ENCODE data around the gene ABHD8.

The ABHD8 gene

DNA sequence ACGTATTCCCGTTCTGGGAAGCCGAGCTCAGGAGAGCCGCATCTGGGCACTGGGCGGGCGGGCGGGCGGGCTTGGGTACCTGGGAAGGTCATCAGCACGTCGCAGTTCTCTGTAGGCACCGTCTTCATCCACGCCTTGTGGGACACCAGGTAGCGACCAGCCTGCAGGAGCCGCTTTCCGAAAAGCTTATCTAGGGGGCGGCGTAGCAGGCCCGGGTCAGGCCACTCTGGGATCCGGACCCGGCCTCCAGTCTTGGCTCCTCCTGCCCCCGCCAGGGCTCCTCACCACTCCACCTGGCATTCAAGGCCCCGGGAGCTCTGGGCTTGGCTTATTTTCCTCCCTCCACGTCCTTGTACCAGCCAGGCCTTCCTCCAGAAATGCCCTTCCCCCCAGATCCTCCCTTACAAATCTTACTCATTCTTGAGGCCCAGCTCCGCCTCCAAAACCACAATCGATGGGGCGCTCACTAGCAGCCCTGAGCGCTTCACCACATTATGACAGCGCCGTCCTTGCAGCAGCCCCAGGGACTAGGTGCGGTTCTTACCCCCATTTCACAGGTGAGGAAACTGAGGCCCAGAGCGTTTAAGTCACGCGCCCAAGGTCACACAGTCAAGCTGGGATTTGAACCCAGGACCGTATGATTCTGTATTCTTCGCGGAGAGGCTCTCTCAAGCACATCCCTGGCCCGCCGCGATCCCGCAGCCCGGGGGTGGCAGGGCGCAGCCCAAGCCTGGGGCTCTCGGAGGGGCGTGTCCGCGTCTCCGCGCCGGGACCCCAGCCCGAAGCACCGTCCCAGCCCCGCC is 30.6 kb upstream of the ABHD8 start:
- DNase-seq (ENCODE audit: low read depth) = no peak

DNA sequence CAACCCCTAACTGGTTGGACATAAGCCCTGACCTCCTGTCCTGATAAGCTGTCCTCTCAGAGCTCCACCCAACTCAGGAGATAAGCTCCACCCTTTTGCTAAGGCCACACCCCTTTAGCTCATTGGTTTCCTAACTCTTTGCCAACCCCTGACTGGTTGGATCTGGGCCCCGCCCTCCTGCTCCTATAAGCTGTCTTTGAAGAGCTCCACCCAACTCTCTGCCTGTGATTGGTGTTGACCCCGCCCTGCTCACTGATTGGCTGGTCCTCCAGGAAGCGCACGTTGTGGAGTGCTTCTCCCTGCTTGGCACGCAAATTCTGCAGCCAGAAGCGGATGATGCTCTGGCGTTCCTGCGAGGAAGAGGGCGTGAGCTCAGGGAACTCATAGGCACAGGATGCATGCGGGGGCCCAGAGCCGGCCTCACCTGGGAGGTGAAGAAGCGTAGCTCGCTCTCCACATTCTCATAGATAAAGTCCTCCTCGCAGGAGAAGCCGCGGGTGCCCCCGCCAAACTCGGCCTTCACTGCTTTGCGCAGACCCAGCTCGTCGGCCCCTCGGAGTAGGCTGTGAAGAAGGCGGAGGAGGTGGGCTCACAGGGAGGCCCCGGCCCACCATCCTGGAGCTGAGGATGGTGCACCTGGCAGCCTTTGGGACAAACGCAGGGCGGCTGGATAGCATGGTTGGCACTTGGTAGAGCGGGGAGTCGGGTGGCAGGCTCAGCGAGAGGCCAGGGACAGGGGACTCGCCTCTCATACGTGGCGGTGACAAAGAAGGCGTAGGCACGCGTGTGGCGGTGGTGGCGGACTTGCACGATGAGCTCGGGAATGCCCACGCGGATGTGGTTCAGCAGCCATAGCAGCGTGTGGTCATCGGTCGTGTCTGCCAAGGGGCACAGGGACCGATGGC is 29.7 kb upstream of the ABHD8 start:
- DNase-seq (ENCODE audit: low read depth) = no peak

DNA sequence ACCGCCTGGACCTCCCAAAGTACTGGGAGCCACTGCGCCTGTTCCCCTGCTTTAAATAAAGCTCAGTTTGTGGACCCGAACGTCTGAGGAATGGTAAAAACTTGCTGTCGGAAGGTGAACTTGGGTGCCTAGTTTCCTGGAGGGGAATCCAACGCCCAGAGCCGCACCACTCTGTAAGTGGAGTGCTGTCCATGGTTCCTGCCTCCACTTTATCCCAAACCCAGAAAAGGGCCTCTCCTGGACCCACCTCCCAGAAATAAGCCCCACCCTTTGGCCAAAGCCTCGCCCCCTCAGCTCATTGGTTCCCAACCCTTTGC is 29.1 kb upstream of the ABHD8 start:
- no peak for DNase-seq (ENCODE audit: low read depth)

GRCh38 chr19:17331045-17331558 is 27.9 kb upstream of the ABHD8 start:
- DNase-seq (ENCODE audit: low read depth) = no peak

DNA sequence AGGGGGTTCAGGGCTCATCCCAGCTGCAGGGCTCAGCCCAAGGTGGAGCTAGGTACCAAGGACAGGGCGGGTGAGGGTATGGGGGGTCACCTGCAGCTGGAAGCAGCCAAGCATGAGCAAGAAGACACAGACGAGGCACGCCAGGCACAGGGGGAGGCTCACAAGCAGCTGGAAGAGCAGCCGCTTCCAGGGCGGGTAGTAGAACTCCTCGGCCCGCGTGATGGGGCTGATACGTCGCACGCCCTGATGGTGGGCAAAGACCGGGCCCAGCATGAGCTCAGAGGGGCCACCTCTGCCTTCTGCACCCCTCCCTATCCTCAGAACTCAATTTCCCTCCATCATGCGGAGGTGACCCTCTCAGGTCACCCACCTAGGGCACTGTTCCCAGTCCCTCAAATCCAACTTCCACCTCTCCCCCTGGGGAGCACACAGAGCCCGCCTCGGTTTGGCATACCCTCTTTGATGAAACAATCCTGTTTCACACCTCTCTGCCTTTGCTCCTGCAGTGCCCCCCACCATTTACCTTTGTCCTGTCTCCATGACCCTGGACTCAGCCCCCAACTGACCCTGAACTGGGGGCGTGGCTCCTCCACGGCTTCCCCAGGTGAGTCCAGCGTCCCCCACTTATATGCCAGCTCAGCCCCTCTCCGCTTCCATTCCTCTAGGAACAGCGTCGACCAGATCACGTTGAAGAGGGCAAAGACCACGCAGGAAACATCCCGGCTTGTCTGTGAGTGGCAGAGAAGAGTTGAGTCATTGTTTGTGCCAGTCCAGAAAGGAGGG is 27.2 kb upstream of the ABHD8 start:
- no peak for DNase-seq (ENCODE audit: low read depth)

DNA sequence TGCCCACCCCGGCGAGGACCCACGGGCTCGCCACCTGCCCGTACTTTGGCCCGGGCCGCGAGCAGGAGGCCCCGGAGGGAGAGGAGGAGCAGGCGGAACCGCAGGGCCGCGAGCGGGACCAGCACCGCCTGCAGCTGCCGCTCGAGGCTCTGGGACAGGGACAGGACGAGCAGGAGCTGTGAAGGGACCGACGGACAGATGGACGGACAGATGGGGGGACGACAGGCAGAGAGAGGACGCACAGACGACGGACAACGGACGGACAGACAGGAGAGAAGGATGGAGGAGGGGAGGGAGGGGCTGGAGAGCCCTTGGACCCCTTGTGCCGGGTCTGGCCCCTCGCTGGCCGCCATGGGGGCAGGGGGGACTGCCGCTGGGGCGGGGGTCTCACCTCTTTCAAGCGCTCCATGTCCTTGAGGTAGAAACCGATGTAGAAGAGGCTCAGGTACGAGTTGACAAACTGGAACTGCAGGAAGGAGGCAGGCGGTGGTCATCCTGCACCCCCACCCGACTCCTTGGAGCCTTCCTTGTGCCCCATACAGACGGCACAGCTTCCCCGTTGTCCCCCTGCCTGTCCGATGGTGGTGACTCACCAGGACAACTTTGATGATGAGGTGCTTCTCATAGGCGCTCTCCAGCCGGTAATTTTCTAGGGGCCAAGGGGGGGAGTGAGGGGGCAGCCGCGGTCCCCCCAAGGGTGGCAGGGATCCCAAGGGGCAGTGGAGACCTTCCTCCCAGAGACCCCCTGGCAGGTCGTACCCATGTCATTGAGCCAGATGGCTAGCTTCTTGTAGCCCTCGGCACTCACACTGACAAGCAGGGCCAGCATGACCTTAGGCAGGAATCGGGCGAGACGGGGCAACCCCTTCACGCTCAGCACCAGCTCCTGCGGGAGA is 26.4 kb upstream of the ABHD8 start:
- no peak for DNase-seq (ENCODE audit: low read depth)

GRCh38 chr19:17328517-17329365 is 25.5 kb upstream of the ABHD8 start:
- no peak for DNase-seq (ENCODE audit: low read depth)

- no peak for DNase-seq (ENCODE audit: low read depth)
These were observed 24.7 kb upstream of the ABHD8 start for GRCh38 chr19:17327654-17328516.

DNA sequence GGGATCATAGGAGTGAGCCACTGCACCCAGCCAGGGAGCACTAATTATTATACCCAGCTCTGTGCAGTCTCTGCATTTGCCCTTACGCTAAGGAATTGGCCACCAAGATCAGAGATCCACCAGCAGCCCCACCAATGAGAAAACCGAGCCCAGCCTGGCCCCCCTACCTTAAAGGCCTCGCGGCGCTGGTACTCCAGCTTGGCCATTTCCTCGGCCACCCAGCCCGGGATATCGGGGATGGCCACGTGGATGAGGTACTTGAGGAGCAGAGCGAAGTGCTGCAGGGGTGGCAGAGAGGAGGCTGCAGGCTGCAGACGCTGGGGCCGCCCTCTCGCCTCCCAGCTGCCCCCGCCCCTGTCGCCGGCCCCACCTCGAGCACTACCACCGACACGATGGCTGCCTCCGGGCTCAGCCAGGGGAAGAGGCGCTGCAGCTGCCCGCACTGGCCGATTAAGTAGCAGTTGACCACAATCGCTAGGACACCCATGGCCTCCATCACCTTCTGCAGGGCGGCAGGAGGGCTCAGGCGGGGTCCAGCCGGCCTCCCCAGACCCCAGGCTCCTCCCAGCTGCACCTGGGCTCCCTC is 23.9 kb upstream of the ABHD8 start:
- DNase-seq (ENCODE audit: low read depth) = no peak

DNA sequence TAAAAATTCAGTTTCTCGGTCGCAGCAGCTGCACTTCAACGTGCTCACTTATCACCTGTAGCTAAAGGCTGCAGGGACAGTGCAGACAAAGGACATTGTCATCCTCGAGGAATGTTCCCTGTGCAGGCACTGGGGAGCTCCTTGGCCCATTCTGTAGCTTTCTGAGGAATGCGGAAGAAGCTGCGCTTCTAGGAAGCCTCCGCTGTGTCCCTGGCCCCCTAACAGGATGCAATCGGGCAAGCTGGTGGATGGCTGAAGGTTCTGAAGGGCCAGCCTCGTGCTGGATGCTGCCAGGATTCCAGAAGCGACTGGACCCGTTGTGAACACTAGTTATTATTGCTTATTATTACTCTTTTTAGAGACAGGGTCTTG is 23.4 kb upstream of the ABHD8 start:
- no peak for DNase-seq (ENCODE audit: low read depth)

- DNase-seq (ENCODE audit: low read depth) = no peak
These were observed 22.8 kb upstream of the ABHD8 start for GRCh38 chr19:17325881-17326594.

DNA sequence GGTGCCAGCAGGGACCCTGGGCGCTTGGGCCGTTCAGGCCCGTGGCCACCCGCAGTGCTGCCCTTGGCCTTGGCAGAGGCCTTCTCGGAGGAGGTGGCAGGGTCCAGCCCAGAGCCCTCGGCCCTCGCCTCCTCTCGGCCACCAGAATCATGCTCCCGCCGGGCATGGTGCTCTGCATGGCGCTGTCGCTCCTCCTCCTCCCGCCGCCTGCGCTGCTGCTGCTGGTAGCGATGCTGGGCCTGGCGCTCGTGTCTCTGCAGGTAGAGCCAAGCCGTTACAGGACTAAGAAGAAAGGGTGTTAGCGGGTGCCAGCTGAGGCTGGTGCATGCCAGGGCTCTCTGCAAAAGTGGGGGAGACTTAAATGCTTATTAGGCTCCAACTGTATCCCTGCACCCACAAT is 21.9 kb upstream of the ABHD8 start:
- no peak for DNase-seq (ENCODE audit: low read depth)

DNA sequence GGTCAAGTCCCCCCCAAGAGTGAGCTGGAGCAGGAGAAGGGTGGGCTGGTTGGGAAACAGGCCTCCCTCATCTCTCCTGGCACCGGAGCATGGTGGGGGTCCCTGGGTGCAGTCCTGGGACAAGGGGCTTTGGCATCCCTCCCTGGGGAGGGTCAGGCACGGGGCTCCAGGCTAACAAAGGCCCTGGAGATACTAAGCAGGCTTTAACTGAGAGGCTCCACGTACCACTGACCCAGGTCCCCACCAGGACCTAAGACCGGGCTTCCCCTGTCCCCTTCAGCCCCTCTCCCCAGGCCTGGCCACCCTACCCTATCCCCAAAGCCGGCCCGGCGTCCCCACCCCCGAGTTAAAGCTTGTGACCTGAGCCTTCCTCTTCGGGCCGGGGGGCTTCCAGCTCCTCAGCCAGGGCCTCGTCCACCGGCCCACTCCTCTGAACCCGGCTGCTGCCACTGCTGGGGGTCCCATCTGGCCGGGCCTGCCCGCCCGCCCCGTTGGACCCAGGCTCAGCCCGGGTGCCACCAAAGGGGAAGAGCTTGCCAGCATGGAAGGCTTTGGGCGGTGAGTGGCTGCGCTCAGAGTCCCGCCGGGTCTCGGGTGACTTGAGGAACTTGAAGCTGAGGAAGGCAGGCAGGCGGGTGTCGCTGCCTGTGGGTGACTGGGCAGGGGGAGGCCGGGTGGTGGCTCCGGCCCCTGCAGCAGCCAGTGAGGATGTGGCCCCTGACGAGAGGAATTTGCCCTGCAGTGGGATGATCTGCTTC is 21.3 kb upstream of the ABHD8 start:
- DNase-seq (ENCODE audit: low read depth) = no peak

GRCh38 chr19:17323964-17324332 is 20.7 kb upstream of the ABHD8 start:
- DNase-seq (ENCODE audit: low read depth) = no peak

GRCh38 chr19:17323300-17323963 is 20.2 kb upstream of the ABHD8 start:
- DNase-seq (ENCODE audit: low read depth) = no peak

GRCh38 chr19:17322854-17323253 is 19.6 kb upstream of the ABHD8 start:
- no peak for DNase-seq (ENCODE audit: low read depth)

Data from stimulated activated CD8-positive, alpha-beta memory T cell treated with anti-CD3 and anti-CD28 coated beads, Interleukin-15, amount 100 ng/mL, for 24 hours (primary cell).